Nephron (organoid): Measurements from ENCODE around the gene ERICH2.

ENCODE experiments used
- H3K27ac Mint-ChIP-seq, 3 experiments: 2 replicates each; pipeline ENCODE4 v1.8.0; 2020; ENCODE audit warnings: mixed read lengths in 3 of 3, mild to moderate bottlenecking in 2 of 3, moderate library complexity in 1 of 3
- H3K27me3 Mint-ChIP-seq: 2 replicates; pipeline ENCODE4 v1.8.0; 2021; ENCODE audit warnings: low read depth, mild to moderate bottlenecking, moderate library complexity, mixed read lengths
- H3K36me3 Mint-ChIP-seq: 2 replicates; pipeline ENCODE4 v1.8.0; 2020; ENCODE audit warnings: low read depth, mixed read lengths
- H3K4me1 Mint-ChIP-seq: 2 replicates; pipeline ENCODE4 v1.8.0; 2020; ENCODE audit warnings: mixed read lengths
- H3K4me3 Mint-ChIP-seq, 3 experiments: 2 replicates each; pipeline ENCODE4 v1.8.0; 2020; ENCODE audit warnings: mild to moderate bottlenecking in 3 of 3, mixed read lengths in 3 of 3, moderate library complexity in 2 of 3
- H3K9me3 Mint-ChIP-seq: 2 replicates; pipeline ENCODE4 v1.8.0; 2020; ENCODE audit warnings: mixed read lengths
- TF ChIP-seq, protein P1 (sequence below), 3 experiments: fragments of 200-600 bp; sonication (generic); IDR thresholded peaks; one replicate each; pipeline ENCODE4 v1.5.0; 2021; ENCODE audit warnings: antibody characterized with exemption in 3 of 3; ENCODE audit not compliant: unreplicated experiment in 3 of 3

Gene ERICH2

DNA sequence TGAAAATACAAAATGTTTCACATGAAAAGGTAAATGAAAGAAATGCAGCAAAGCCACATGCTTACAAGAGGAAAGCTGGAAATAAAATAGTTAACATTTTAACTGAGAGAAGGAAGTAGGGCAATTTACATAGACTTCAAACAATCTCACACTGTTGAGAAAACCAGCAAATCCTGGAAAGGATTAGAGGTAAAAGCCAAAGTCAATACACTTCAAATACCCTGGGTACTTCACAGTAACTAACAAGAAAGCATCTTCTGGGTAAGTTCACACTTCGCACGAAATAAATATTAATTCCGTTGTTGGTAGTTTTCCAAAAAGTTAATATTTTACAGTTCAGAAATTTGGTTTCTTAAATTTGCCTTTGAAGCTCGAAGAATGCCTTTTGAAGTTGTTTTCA is 3.5 kb upstream of the ERICH2 start:
- no peaks in the 10 kb centered on the region for H3K9me3 Mint-ChIP-seq
- H3K4me1 Mint-ChIP-seq, result peaks cover 4% of the 10 kb centered on the region
- H3K4me3 Mint-ChIP-seq, result no peak overlapping the region
- H3K27ac Mint-ChIP-seq, result no peak overlapping the region
- H3K27me3 Mint-ChIP-seq, result peaks cover 10% of the 10 kb centered on the region
- TF ChIP-seq, protein P1, sequence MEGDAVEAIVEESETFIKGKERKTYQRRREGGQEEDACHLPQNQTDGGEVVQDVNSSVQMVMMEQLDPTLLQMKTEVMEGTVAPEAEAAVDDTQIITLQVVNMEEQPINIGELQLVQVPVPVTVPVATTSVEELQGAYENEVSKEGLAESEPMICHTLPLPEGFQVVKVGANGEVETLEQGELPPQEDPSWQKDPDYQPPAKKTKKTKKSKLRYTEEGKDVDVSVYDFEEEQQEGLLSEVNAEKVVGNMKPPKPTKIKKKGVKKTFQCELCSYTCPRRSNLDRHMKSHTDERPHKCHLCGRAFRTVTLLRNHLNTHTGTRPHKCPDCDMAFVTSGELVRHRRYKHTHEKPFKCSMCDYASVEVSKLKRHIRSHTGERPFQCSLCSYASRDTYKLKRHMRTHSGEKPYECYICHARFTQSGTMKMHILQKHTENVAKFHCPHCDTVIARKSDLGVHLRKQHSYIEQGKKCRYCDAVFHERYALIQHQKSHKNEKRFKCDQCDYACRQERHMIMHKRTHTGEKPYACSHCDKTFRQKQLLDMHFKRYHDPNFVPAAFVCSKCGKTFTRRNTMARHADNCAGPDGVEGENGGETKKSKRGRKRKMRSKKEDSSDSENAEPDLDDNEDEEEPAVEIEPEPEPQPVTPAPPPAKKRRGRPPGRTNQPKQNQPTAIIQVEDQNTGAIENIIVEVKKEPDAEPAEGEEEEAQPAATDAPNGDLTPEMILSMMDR (IDR thresholded peaks at IDR 0.05; ENCODE audit: unreplicated experiment in 3 of 3), result no peak
- no peaks in the 10 kb centered on the region for H3K36me3 Mint-ChIP-seq

DNA sequence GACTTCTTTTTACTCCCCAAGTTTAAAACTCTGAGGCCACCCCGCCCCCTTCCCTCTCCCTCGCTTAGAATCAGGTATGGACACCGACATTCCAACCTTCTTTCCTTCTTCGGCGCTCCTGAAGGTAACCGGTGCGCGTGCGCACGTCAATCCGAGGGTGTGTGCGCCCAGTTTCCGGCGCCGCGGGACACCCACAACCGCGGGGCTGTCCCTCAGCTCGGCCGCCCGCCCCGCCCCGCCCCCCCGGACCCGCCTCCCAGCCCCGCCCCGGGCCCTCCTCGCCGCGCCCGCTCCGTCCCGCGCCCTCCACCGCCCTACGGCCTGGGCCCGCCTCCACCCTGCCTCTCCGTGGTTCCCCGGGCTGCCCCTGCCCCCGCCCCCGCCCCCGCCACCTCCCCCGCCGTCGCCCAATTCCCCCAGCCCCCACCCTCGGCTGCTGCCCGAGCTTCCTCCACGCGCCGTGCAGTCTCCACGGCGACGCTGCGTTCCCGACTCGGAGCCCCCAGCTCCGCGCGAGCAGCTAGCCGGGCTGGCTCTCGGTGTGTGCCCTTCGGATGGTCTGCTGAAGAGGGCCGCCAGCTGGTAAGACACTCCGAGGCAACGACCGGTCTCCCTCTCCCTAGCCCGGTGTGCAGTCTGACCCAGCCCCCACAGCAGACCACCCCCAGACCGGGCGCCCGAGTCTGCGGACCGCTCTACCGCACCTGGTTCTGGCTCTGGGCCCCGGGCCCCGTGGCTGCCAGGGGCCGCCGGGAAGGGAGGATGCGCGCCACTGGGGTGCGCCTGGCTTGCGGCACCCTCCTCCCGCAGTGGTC is 635 bp downstream of the ERICH2 start:
- H3K27me3 Mint-ChIP-seq, result peaks cover 42% of the 10 kb centered on the region
- H3K36me3 Mint-ChIP-seq, result no peaks in the 10 kb centered on the region
- peak overlapping the region in 2 of 3 experiments; percentile 31 to 65 for H3K27ac Mint-ChIP-seq
- peak overlapping the region; percentile 90 to 92 (median 91) for H3K4me3 Mint-ChIP-seq
- H3K4me1 Mint-ChIP-seq, result peaks cover 9% of the 10 kb centered on the region
- no peaks in the 10 kb centered on the region for H3K9me3 Mint-ChIP-seq
- TF ChIP-seq, protein P1 (IDR thresholded peaks at IDR 0.05; ENCODE audit: unreplicated experiment in 3 of 3), result no peak

DNA sequence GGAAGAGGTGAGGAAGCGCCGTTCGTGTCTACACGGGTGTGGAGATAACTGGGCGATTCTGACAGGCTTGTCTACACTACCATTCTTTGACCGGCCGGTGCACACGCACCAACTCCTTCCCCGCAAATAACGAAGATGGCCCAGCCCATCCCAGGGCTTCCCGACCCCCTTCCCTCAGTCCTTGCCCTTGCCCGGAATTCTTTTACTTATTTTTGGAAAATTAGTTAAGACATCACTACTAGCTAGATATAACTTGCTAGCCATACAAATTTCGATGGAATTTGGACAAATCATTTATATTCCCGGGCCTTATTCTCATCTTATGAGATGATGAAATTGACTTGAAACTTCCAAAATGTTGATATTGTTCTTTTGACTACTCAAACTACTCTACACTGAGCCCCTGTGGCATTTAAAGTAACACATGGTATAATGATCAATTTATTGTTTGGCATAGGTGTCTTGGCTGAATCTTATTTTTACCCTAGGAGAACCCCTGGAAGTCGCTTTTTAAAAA is 1.3 kb downstream of the ERICH2 start:
- TF ChIP-seq, protein P1 (IDR thresholded peaks at IDR 0.05; ENCODE audit: unreplicated experiment in 3 of 3), result no peak
- Mint-ChIP-seq H3K9me3 (no peaks in the 10 kb centered on the region), H3K36me3 (no peaks in the 10 kb centered on the region), H3K27ac (peak overlapping the region in 2 of 3 experiments; percentile 33 to 75), H3K4me1 (peaks cover 9% of the 10 kb centered on the region), H3K27me3 (peaks cover 42% of the 10 kb centered on the region), H3K4me3 (peak overlapping the region; percentile 90 to 92 (median 91))

DNA sequence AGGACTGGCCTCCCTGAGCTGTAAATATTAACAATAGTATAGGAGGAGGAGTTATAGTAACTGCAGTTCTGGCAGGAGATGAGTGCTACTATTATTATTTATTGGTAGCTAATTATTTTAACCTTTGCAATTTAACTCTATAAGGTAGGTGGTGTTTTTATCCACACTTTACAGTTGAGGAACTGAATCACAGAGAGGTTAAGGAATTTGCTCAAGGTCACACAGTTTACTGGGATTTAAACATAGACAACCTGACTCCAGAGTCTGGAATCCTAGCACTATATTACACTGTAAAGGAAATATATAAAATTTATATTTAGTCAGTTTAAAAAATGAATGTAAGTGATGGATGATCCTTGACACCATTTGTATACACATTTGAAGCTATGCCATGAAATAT is 2.1 kb downstream of the ERICH2 start:
- Mint-ChIP-seq H3K27me3 (peaks cover 42% of the 10 kb centered on the region), H3K4me3 (peak overlapping the region; percentile 73 to 85 (median 81)), H3K4me1 (peaks cover 9% of the 10 kb centered on the region), H3K9me3 (no peaks in the 10 kb centered on the region), H3K36me3 (no peaks in the 10 kb centered on the region), H3K27ac (peak overlapping the region in 2 of 3 experiments; percentile 26 to 43)
- TF ChIP-seq, protein P1 (IDR thresholded peaks at IDR 0.05; ENCODE audit: unreplicated experiment in 3 of 3), result no peak

DNA sequence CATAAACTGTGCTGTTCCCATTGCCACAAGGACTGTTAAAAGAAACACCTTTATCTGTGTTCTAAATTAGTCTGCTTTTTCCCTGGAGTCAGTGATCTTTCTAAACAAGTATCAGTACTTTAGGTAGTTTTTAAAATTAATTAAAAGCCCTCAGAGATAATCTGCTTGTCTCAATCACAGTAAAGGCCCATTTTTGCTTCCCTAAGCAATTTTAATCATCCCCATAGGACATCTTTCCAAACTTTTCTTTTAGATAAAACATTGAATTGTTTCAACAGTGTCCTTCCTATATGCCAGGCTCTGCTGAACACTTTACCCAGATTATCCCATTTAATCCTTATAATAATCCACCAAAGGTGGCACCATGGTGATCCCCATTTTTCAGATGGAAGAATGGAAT is 3.9 kb downstream of the ERICH2 start:
- peaks cover 9% of the 10 kb centered on the region for H3K4me1 Mint-ChIP-seq
- peak overlapping the region in 1 of 3 experiments; percentile 61 for H3K4me3 Mint-ChIP-seq
- no peaks in the 10 kb centered on the region for H3K9me3 Mint-ChIP-seq
- H3K36me3 Mint-ChIP-seq, result no peaks in the 10 kb centered on the region
- H3K27me3 Mint-ChIP-seq, result peaks cover 42% of the 10 kb centered on the region
- H3K27ac Mint-ChIP-seq, result no peak overlapping the region
- TF ChIP-seq, protein P1 (IDR thresholded peaks at IDR 0.05; ENCODE audit: unreplicated experiment in 3 of 3), result no peak
